Measurements from ENCODE around the gene BRSK2.
"Not testable (repeated sequence)": the region's sequence is repeated elsewhere in the genome, so short reads cannot be mapped to it uniquely, and the experiment has no call there.

Gene BRSK2

DNA sequence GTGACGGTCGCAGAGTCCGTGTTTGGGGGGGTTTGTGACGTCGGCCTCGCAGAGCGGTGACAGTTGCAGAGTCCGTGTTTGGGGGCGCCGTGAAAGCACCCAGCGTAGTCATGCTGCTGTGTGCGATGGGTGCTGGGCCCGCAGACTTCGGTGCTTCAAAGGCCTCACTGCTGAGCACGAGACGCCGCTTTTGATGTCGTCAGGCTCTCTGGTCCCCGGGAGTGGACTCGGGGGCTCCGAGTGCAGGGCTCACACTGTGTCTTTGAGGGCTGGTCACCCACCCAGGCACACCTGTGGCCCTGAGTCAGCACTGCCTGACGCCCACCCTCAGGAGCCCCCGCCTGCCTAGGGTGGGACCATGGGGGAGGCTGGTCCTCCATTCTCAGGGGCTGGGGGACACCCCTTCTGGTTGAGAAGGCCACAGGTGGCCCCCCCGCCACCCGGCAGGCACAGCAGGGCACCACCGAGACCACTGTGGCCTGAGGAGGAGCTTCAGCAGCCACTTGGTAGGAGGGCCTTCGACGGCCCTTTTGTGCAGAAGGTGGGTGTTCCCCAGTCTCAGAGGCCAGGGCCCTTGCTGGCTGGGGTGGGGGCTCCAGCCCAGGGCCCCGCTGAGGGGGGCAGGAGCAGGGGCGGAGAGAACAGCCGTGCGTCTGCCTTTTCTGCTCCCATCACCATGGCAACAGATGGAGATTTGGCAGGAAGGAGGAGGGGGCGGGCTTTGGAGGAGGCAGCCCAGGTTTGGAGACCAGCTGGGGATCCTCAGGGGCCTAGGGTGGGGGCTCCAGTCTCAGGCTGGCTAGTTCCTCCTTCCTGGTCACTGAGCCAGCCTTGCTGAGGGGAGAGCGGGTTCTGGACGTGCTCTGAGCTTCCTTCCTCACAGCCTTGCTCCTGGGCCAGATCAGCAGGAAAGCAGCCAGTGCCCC lies 20.9 kb downstream of the BRSK2 start:
- DNase-seq: no peak

DNA sequence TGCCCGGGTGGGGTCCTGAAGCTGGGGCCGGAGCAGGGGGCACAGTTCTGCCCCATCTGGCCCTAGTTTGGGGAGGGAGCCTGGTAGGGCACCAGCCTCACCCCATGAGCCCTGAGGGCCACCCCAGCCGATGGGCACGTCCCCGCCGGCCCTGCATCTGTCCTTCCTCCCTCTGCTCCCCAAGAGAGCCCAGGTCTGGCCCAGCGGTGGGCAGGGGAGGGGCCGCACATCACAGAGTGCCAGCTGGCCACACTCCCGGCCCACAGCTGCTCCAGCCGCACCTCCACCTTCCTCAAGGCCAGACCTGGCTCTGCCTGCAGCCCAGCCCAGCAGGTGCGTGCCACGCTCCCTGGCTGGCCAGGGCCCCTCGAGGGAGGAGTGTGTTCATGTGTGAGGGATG lies 21.6 kb downstream of the BRSK2 start:
- DNase-seq: no peak

DNA sequence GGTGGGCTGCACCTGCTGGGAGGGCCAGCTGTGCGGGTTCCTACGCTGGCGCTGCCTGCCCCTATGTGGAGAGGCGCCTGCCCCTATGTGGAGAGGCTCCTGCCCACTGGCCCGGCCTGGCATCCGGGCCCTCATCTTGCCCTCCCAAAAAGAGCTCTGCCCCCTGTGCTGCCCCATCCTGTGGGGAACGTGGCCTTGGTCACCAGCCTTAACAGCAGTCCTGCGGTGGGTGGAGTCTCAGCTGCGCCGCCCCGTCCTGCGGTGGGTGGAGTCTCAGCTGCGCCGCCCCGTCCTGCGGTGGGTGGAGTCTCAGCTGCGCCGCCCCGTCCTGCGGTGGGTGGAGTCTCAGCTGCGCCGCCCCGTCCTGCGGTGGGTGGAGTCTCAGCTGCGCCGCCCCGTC lies 22.0 kb downstream of the BRSK2 start:
- DNase-seq: not testable (repeated sequence)

DNA sequence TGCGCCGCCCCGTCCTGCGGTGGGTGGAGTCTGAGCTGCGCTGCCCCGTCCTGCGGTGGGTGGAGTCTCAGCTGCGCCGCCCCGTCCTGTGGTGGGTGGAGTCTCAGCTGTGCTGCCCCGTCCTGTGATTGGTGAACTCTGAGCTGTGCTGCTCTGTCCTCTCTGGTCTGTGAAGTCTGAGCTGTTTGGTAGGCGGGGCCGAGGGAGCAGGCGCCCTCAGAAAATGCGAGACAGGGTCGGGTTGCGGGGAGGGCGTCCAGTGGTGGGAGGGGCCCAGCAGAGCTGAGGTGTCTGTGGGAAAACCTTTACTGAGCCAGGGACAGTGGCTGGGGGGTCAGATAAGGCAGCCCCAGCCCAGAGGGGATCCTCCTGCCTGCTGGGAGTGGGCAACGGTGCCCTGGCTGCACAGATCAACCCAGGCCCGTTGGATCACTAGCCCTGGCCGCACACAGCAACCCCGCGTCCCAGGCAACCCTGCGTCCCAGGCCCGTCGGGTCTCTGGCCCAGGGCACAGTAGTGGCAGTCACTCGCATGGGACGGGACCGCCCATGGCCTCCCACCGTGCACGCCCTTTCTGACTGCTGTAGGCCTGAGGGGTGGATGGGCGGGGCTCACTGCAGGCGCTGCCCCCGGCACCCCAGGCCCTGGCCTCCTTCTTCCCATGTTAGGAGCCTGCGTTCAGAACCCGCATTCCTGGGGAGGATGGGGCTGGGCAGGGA lies 22.8 kb downstream of the BRSK2 start:
- no peak for DNase-seq

DNA sequence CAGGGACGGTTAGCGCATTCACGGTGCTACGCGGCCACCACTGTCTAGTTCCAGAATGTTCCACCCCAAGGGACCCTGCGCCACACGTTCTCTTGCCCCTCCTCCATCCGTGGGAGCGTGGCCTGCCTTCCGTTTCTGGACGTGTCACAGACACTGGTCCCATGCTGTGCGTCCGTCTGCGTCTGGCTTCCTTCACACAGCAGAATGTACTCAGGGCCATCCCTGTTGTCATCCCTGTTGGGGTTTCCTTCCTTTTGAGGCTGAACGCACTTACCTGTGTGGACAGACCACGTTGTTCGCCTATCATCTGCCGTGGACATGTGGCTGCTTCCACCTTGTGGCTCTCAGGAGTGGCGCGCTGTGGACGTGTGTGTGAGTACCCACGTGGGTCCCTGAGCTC lies 24.9 kb downstream of the BRSK2 start:
- no peak for DNase-seq

DNA sequence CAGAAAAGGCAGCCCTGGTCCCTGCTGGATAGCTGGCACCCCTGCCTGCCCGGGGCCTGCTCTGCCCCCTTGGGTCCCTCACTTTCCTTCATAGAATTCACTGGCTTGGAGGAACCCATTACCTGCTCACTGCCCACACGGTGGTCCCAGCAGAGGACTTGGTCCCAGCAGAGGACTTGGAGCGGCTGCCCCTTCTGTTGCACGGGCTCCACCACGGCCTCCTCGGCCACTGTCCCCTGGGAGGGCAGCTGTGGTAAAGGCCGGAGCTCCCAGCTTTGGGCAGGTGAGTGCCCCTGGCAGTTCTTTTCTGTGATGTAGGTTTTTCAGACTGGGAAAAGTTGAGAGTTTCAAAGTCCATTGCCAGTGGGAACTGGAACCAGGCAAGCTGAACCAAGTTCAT lies 25.9 kb downstream of the BRSK2 start:
- DNase-seq: no peak

DNA sequence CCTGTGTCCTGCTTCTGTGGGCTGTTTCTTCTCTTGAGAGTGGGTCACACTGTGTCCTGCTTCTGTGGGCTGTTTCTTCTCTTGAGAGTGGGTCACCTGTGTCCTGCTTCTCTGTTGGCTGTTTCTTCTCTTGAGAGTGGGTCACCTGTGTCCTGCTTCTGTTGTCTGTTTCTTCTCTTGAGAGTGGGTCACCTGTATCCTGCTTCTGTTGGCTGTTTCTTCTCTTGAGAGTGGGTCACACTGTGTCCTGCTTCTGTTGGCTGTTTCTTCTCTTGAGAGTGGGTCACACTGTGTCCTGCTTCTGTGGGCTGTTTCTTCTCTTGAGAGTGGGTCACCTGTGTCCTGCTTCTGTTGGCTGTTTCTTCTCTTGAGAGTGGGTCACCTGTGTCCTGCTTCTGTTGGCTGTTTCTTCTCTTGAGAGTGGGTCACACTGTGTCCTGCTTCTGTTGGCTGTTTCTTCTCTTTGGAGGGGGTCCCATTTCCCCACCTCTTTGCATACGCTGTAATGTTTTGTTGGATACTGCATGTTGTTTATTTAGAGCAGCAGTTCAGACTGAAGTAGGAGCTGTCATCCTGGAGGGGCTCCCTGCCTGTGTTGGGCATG lies 28.6 kb downstream of the BRSK2 start:
- not testable (repeated sequence) for DNase-seq

DNA sequence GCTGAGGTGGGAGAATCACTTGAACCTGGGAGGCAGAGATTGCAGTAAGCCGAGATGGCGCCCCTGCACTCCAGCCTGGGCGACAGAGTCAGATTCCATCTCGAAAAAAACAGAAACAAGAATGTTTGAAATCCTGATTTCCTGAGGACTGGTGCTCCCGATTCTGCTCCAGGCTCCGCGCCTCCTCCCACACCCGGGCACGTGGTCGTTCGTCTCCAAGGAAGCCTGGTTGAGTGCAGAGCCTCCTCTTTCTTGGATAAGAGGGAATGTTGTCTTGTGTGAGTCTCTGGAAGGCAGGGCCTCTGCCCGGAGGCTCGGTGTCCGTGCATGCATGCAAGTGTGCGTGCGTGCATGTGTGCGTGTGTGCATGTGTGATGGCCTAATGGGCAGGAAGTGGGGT lies 30.1 kb downstream of the BRSK2 start:
- no peak for DNase-seq

DNA sequence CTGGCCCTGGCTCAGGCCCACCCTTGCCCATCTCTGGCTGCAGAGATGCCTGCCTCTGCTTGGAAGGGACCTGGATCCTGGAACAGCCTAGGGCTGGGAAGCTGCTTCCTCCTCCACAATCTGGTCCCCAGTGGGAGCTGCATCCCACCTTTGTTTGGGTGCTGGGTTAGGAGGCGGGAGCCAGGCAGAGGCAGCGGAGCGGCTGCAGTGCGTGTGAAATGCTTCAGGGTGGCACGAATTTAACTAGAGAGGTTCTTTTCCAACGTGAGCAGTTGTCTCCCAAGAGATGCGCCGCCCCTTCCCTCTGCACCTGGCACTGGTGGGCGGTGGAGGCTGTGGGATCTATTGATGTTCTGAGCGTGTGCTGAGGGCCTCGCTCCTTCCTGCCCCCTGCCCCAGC lies 31.6 kb downstream of the BRSK2 start:
- no peak for DNase-seq

DNA sequence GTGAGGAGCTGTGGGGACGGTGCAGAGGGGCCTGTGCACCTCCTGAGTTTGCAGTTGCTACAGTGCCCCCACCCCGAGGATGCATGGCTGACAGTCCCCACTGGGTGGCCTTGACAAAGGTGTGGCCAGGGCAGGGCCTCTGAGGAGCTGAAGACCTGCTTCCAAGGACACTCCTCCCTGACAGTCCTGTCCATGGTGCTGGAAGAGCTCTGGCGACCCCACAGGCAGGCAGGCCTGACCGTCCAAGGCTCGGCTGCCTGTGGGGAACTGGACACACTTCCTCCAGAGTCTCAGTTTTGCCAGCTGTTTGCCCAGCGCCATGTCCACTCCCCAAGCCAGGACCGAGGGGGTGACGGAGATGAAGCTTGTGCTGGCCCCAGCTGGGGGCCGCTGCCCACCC lies 32.7 kb downstream of the BRSK2 start:
- no peak for DNase-seq

DNA sequence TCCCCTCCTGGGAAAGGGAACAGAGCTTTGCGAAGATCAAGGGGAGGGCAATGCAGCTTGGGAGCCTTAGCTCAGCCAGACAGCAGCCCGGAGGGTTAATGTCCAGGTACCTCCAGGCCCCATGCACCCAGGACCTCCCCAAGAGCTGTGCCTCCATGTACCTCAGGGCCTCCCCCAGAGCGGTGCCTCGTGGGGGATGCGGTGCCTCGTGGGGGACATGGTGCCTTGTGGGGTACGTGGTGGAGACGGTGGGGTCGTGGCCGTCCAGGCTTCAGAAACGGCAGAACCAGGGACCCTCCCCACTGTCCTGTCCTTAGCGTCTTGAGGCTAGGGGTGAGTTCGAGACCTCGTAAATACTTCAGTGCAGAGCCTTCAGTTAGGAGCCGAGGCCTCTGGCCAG lies 33.2 kb downstream of the BRSK2 start:
- DNase-seq: no peak

DNA sequence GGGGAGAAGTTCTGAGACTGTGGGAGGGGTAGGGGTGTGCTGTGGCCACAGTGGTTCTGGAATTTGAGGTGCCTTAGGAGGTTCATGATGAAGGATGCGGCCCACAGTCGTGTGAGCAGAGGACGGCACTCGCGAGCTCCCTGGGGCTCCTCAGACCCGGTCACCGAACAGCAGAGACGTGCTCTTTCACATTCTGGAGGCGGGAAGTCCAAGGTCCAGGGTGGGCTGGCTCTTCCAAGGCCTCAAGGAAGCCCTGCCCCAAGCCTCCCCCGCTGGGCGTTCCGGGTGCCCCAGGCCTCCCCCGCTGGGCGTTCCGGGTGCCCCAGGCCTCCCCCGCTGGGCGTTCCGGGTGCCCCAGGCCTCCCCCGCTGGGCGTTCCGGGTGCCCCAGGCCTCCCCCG lies 33.7 kb downstream of the BRSK2 start:
- not testable (repeated sequence) for DNase-seq

DNA sequence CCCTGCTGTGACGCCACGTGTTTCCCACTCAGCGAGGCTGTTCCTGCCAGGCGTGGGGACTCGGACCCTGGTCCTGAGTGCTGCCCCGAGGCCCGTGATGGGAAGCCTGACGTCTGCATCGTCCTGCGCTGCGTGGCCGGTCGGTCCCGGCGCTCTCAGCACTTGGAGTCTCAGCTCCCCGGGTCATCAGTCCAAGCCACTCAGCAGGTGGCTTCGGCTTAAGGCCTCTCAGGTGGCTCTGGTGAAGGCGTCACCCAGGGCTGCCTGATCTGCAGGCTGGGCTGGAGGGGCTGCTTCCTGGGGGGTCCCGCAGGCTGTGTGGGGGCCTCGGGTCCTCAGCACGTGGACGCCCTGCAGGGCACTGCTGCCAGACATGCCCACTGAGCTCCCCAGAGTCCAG lies 35.3 kb downstream of the BRSK2 start:
- no peak for DNase-seq

DNA sequence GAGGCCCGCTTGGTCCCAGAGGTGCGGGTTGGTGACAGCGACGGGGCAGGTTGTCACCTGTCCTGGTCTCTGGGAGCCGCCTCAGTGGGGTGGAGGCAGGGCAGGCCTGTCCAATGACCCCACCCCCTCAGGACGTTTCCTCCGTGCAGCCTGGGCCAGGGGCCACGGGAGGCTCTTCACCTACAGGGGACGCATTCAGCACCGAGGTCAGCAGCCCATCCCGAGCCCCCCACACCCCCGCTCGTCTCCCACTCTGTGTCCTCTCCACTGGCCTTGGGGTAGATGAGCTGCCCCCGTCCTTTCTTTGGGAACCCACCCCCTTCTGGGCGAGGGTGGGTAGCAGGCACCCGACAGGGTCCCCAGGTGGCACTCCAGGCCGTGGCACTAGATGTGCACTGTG lies 35.7 kb downstream of the BRSK2 start:
- no peak for DNase-seq

DNA sequence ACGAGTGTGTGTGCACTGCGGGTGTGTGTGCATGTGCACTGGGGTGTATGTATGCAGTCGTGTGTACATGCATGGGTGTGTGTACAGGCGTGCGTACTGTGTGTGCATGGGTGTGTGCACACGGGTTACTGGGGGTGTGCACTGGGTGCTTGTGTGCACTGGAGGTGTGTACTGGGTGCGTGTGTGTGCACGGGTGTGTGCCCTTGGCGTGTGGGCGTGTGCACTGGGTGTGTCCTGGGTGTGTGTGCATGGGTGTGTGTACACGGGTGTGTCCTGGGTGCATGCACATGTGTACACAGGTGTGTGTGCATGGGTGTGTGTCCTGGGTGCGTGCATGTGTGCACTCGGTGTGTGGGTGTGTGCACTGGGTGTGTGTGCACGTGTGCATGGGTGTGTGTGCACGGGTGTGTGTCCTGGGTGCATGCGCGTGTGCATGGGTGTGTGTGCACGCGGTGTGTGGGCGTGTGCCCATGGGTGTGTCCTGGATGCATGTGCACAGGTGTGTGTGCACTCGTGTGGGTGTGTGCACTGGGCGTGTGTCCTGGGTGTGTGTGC lies 39.1 kb downstream of the BRSK2 start:
- DNase-seq: no peak

DNA sequence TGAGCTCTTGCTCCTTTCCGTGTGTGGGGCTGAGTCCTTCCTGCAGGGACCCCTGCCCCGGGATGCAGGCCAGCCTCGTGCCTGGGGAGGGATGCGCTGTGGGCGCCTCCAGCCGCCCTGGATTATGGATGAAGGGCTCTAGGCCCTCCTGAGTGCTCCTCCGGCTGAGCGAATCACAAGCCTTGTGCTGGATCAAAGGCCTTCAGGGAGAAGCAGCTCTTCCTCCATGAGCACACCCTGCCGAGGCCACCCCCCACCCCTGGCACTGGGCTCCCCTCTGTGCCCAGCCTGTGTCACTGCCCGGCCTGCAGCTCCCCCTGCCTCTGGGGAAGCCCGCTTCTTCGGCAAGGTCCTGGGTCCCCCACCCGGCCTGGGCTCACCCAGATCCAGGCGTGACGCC lies 43.8 kb downstream of the BRSK2 start:
- DNase-seq: no peak

DNA sequence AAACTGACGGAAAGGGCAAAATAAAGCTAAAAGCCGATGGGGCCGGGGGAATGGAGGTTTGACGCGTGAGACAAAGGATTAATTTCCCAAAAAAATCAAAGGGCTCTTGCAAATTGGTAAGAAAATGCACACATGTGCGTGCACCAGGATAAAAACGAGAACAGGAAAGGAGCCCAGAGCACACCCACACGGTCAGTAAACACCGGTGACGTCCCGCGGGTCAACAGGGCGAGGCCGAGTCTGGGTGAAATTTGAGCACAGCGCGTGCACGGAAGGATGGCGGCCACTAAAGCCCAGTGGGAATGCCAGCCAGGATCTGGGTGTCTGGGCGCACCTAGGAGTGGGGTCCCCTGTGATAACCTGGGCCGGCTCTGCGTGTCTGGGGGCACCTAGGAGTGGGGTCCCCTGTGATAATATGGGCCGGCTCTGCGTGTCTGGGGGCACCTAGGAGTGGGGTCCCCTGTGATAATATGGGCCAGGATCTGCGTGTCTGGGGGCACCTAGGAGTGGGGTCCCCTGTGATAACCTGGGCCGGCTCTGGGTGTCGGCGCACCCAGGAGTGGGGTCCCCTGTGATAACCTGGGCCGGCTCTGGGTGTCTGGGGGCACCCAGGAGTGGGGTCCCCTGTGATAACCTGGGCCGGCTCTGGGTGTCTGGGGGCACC lies 44.4 kb downstream of the BRSK2 start:
- DNase-seq: no peak

DNA sequence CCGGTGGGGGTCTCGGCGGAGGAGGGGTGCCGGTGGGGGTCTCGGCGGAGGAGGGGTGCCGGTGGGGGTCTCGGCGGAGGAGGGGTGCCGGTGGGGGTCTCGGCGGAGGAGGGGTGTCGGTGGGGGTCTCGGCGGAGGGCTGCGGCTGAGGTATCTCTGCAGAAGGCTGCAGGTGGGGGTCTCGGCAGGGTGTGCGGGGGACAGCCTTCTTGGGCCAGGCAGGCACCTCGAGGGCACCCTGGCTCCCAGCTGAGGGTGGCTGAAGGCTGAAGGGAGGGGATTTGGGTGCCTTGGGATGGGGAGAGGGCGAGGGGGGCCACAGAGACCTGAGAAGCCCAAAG lies 45.7 kb downstream of the BRSK2 start:
- DNase-seq: not testable (repeated sequence)

DNA sequence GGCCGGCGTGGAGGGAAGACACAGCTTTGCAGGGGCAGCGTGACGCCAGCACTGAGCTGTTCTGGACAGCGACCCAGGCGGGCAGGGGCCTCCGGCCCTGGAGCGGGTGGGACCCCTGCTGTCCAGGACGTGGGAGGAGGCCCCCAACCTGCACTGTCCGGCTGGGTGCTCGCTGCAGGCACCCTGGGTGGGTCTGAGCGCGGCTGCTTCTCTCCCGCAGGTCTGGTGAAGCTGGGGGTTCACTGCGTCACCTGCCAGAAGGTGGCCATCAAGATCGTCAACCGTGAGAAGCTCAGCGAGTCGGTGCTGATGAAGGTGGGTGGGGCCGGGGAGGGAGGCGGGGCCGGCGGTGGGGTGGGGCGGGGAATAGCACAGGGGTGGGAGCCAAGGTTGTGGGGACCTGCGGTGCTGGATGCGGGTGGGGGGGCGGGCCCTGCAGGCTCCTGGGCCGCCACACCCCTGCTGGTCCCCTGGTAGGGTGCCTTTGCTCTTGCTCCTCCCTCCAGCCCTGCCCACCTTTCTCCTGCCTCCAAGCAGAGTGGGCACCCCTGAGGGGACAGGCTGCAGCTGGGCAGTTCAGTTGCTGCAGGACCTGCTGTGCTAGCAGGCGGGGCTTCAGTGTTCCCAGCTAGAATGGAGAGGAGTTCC lies 46.2 kb downstream of the BRSK2 start:
- no peak for DNase-seq

DNA sequence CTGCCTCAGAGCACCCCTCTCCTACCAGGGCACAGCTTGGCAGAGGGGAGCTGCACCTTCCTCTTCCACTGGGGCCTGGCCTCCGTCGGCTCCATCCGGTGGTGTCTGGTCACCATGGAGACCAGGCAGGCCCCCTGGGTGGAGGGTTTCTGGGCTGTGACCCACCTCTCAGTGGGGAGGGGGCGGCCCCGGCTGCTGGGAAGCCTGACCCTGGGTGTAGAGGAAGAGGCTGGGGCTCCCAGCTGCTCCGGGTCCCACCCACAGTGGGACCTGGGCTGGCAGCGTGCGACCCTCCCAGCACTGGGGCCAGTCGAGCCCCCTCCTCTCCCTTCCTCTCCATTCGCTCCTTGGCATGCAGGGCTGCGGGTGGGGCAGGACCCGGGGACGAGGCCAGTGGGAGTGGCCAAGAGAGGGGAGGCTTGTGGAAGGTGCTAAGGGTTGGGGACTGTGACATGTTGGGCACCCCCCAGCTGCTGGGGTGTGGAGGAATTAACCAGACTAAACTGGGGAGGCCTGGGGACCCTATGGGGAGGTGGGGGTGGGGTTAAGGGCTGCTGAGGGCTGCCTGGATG lies 46.8 kb downstream of the BRSK2 start:
- no peak for DNase-seq

DNA sequence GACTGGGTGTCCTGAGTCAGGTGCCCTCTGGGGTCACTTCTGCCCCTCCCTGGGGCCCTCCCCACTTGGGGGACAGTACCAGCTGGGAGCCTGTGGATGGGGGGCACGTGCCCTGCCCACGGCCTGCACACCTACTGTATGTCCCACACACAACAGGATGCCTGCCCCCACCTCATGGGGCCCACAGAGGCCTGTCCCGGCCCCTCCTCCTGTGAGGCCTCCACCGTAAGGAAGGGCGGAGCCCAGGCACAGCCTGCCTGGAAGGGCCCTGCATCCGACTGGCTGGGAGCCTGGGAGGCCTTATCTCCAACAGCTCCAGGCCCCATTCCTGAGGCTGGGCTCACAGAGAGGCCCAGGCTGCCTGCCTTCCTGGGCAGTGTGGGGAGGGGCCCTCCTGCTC lies 47.8 kb downstream of the BRSK2 start:
- no peak for DNase-seq

DNA sequence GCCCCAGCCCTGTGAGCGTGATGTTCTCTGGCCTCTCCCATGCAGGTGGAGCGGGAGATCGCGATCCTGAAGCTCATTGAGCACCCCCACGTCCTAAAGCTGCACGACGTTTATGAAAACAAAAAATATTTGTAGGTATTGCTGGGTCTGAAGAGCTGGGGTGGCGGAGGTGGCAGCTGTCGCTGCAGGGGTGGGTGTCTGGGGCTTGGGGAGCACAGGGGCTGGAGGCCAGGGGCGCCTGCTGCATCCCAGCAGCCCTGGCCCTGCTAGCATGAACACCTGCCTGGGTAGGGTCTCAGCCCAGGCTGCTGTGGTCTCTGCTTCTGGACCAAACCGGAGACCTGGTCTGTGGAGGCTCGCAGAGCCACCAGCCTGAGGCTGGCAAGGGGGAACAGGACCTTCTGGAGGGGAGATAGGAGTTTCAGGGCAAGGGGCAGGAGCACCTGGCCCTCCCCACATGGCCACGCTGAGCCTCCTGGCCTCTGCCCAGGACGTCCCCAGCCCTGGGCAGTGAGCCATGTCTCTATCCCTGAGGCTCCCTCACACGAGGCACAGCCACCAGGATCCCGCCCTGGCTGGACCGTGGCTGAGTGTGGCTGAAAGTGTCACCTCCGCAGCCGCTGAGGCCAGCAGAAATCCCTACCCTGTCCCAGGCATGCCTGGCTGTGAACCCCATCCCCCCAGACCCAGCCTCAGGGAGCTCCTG lies 48.7 kb downstream of the BRSK2 start:
- DNase-seq: no peak
